Stimulated activated CD8-positive, alpha-beta memory T cell treated with anti-CD3 and anti-CD28 coated beads, Interleukin-7, amount 100 ng/mL, for 48 hours (primary cell): Measurements from ENCODE around the gene DUOX1.

Source experiments
- DNase-seq, 2 donors: peaks; one replicate each; pipeline ENCODE4 v3.0.0-alpha.2; 2020; ENCODE audit warnings: low read depth in 1 of 2; ENCODE audit errors: extremely low read depth in 1 of 2

Gene DUOX1

DNA sequence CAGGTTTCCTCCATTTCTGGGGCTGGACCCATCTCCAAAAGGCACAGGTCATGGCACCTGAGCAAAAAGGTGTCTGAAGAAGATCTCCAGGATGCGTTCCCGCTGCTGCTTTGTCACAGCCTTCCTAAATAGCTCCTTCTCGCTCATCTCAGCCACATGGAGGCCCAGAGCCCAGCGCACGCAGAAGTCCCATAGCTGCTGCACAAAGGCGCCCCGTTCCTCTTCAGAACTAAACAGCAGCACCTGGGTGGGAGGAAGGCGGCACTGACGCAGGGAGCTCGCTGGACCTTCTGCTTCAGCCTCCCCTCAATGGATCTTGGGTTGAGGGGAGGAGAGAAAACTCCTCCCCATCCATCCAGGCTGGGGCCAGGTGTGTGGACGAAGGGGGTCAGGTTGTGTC is 24.2 kb upstream of the DUOX1 start:
- no peak for DNase-seq

DNA sequence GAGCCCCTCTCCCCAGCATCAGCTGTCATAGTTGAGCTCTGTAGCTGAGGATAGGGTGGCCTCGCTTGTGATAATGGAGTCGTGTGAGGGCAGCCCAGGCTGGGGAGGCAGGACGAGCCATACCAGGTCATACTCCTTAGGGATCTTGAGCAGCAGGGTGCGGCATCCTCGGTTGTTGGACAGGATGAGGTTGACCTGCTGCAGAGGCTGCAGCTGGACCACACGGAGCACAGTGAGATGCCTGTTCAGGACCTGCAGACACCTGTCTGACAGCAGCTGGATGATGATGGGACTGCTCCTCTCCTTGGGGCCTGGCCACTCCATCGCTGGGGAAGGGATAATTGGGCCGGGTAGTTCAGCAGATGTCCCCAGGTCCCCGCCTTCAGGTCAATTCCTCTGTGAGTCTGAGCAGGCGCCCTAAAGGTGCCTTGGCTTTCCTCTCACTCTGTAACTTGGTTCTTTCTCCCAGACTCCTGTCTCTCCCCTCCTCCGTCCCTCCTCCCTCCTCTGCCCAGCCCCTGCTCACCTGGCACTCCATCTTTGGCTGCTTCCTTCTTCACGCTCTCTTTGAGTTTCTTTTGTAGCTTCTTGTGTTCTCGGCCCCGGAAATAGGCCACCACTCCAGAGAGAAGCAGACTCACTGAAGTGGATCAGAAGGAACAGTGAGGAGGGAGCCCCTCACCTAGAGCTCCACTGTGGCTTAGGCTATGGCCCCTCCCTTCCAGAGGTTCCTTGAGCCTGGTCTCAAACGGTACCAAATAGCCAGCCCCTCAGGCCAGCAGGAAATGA is 23.6 kb upstream of the DUOX1 start:
- no peak for DNase-seq

DNA sequence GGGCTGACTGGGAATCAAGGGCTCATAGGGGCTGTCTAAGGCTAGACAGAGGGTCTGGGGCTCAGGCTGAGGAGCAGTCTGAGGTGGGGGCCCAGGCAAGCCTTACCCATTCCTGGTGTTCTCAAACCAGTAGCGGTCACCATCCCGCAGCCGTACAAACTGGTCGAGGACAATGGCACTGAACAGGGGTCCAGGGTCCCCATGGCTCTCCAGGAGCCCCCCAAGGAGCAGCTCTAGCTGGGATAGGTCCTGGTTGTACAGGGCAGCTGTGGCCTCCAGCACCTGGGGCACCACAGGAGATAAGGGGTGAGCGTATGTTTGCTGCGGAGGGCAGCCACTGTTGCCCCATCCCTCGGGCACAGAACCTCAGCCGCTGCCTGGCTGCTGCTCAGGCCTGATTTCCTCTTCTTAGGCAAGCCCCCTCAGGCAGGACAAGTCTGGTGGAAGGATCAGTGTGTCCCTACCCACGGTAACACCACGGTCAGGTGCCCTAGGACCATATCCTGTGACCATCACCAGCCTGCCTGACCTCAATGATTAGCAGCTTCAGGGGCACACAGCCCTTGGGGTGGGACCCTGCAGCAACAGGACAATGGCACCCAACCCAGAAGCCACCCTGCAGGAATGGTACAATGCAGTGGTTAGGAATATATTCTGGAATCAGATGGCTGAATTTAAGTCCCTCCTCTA is 21.7 kb upstream of the DUOX1 start:
- no peak for DNase-seq

DNA sequence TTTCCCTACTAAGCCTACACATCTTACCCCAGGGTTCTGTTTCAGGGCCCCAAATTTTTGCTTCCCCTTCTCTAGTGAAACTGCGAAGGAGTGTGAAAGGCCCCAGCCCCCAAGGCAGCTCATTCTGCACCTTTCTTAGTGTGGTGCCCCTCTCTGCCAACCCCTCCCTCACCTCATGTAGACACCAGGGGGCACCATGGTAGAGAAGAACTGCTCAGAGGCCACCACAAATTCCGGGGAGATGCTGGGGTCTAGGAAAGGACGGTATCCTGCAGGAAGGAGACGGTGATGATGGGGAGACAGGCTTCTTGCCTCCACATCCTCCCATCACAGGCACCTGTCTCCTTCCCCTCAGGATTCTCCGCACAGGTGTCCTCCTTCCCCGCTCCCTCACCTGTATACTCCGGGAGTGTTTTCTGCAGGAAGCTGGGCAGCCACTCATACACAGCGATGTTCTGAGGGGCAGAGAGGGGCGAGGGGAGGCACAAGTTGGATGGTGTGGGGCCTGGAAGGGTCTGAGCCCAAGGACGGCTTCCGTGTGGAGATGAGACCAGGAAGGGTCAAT is 19.5 kb upstream of the DUOX1 start:
- no peak for DNase-seq

DNA sequence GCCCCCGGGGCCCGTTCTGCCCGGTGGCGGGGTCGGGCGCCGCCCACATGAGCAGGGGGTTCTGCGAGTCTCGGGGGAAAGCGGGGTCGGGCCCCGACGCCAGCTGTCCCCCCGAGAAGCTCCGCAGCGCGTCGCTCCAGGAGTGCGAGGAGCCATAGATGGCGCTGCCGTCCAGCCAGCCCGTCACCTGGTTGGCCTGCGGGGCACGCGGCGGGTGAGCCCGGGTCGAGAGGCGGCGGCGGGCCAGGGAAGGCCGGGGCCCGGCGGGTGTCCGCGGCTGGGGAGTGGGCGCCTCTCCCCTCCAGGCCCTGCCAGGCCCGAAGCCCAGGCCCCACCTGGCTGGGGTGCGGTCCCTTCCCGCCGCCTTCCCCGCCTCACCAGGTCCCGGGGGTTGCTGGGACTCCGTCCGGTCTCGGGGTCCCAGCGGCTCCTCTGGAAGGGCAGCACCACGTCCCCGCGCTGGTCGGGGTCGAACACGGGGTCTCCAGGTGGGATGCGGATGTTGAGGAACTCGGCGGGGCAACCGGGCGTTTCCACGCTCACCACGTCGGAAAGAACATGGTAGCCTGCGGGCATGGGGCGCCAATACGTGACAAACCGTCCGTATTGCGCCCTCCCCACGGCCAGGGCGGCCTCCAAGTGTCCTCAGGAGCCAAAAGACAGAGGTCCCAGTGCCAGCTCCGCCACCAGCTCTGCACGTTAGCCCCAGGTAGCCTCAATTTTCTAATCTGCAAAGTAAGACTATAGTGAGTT is 18.2 kb upstream of the DUOX1 start:
- no peak for DNase-seq

DNA sequence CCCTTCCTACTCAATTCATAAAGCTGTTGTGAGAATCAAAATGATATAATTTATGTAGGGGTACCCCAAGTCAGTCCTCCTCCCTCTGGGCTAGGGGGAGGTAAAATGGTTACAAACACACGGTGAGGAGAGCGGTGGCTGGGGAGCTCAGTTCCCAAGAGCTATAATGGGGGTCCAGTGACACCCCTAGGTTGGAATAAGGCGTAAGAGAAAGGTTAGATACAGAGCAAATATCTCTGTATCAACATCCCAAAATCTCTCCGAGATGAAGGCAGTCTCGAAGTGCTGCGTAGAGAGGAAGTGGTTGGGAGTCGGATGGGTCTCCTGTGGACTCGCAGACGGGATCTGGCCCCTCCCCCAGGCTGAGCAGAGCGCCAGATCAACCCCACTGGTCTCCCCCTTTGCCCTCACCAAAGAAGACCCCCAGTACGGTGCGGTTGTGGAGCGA is 17.6 kb upstream of the DUOX1 start:
- no peak for DNase-seq

DNA sequence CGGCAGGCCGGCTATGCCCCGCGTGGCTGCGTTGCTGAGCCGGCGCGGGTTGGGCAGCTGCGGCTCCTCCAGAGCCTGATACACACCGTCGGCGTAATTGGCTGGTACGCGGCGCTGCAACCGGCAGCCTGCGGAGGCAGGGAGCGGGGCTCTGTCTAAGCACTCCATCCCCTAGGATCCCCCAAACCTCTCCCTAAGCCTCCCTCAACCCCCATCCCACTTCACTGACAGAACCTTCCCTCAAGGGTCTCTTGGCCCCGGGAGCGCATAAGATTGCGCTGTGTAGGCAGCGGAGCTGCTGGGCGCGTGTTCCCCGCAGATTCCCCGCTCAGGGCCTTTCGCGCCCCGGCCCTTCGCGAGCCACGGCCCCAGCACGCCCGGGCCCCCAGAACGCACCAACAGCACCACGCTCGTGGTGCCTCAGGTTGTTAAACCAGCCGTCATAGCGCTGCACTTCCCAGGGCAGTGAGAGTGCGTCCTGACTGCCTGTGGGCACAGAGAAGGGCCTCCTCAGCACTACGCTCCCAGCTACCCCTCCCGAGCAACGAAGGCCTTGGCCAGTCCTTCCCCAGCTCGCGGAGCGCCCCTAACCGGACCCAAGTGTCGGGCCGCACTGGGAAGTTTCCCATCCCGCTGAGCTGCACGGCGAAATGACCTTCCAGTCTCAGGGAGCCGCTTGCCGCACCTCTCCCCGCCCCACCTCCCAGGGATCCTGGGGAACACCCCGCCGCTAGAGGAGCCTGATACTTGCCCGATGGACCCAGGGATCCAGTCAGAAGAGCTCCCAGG is 17.0 kb upstream of the DUOX1 start:
- no peak for DNase-seq

DNA sequence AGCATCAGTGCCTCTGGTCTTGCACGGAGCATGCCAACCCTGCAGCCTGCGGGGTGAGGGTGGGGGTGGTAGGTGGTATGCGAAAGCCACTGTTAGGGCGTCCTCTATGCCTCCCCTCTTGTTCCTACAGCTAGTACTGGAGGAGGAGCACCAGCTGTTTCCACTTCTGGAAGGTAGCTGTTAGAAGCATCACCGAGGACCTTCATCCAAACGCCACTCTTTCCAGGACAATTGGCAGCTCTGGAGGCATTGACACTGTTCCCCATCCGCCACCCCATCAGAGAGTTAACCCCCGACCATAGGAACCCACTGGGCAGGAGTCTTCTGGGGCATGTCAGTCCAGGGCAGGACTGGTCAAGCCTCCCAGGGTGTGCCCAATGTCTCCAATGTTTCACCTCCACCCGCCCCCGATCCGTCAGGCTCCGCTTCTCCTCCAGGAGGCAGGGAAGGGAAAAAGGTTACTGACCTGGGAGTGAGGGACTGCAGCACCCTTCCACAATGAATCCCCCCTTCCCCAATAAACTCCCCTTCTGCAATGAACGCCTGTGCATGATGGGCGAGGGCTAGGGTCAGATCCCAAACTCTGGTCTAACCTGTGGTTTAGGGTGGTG is 16.3 kb upstream of the DUOX1 start:
- DNase-seq, result no peak

DNA sequence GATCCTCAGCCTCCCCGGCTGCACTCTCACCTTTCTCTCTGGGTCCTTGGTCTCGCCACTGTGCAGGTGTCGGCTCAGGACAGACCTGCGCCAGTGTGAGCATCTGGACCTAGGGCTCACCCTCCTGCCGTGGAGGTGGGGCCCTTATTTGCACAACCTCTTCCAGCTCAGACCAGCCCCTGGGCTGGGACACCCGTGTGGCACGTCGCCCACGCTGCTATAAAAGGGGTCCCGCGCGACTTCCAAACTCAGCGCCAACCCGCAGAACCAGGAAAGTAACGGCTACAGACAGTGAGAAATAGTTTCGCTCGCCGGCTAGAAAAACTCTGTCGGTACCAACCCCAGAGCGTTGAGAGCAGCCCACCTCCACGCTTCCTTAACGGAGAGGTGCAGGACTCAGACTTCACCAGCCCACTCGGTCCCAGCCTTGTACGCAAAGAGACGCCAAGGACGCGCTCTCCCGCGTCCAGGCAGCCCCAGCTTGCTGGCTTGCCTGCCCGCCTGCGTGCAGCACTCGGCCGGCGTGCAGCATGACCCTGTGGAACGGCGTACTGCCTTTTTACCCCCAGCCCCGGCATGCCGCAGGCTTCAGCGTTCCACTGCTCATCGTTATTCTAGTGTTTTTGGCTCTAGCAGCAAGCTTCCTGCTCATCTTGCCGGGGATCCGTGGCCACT is 15.6 kb upstream of the DUOX1 start, which contains the start of the genes DUOX2 and DUOXA2:
Gene DUOX2 (minus strand): TSS at position 97 of the 675 bp plus-strand sequence. CDS start 761 bp downstream, outside the sequence.
Gene DUOXA2 (plus strand): TSS at position 251 of the 675 bp plus-strand sequence. CDS start 280 bp downstream, at position 531.
- no peak for DNase-seq

DNA sequence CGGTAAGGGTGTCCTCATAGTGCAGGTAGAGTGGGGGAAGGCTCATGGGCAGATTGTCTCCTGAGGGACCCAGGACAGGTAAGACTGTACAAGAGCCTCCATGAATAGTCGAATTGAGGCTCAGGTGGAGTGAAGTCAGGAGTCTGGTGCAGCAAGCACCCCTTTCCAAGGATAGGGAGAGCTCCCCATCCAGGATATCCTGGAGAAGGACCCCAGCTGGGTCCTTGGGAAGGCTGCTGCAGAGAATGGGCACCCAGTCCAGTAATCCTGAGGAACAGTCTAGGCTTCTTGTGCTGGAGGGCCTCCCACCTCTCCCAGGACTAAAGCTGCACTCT is 15.1 kb upstream of the DUOX1 start:
- DNase-seq, result no peak

DNA sequence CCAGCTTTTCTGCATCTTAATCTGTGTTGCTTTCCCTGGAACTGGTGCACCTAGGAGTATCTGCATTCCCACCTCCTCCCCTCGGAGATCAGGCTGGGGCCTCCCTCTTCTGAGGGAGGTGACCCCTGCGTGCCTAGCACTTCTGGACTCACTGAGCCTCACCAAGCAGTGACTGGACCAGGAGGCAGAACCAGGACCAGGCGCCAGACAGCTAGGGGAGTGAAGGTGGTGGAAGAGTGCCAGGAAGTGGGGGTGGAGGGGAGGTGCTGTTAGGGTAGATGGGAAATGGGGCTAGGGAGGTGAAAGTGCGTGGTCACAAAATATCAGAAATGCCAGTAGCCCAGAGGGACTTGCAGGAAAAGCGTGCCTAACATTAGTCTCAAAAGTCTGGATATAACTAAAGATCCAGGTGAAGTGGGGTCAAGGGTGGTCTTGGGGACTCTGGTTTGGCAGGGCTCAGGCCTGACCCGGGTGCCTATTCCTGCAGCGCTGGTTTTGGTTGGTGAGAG is 14.4 kb upstream of the DUOX1 start:
- no peak for DNase-seq

DNA sequence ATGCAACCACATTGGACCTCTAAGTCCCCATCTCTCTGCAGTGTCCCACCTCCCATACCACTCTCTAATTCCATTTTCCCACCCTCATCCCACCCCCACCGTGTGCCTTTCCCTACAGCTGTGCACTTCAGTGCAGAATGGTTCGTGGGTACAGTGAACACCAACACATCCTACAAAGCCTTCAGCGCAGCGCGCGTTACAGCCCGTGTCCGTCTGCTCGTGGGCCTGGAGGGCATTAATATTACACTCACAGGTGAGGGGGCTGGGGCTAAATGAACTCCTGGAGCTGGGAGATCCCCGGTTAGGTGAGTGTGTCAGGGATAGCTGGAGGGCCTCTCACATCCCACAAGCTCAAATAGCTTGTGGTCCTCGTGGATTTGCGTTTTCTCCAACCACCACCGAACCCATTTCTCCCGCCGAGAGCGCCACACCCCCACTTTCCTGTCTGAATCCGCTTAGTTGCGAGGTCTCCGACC is 13.8 kb upstream of the DUOX1 start:
- no peak for DNase-seq

DNA sequence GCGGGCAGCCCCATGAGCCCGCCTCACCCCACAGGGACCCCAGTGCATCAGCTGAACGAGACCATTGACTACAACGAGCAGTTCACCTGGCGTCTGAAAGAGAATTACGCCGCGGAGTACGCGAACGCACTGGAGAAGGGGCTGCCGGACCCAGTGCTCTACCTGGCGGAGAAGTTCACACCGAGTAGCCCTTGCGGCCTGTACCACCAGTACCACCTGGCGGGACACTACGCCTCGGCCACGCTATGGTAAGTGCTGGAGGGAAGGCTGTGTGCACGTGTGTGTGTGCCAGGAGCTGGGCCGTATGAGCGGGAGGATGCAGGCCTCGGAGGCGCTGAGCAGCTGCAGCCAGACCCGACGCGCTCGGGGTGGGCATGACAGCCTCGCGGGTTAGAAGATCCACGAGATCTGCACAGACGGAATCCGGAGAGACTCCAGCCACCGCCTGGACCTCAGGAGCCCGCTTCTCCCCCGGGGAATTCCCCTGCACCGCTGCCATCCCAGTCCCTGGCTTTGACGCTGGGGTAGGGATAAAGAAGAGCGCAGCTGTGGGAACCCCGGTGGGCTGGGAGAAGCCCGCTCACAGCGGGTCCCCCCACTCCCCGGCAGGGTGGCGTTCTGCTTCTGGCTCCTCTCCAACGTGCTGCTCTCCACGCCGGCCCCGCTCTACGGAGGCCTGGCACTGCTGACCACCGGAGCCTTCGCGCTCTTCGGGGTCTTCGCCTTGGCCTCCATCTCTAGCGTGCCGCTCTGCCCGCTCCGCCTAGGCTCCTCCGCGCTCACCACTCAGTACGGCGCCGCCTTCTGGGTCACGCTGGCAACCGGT is 13.1 kb upstream of the DUOX1 start:
- DNase-seq, result no peak

DNA sequence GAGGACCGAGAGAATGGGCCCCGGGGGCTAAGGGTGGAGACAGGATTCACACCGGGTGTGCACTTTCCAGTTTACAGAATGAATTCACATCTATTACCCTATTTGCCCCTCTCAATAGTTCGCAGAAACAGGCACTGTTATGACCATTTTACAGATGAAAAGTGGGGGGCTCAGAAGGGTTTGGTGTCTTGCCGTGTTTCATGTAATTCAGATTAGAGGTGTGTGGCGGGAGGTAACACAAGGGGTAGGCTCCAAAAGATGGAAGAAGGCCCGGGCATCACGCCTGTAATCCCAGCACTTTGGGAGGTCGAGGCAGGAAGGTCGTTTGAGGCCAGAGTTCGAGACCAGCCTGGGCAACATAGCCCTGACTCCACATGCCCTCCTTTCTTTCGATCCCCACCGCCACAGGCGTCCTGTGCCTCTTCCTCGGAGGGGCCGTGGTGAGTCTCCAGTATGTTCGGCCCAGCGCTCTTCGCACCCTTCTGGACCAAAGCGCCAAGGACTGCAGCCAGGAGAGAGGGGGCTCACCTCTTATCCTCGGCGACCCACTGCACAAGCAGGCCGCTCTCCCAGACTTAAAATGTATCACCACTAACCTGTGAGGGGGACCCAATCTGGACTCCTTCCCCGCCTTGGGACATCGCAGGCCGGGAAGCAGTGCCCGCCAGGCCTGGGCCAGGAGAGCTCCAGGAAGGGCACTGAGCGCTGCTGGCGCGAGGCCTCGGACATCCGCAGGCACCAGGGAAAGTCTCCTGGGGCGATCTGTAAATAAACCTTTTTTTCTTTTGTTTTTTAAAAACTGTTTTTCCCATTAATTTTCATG is 12.3 kb upstream of the DUOX1 start:
- DNase-seq, result no peak

DNA sequence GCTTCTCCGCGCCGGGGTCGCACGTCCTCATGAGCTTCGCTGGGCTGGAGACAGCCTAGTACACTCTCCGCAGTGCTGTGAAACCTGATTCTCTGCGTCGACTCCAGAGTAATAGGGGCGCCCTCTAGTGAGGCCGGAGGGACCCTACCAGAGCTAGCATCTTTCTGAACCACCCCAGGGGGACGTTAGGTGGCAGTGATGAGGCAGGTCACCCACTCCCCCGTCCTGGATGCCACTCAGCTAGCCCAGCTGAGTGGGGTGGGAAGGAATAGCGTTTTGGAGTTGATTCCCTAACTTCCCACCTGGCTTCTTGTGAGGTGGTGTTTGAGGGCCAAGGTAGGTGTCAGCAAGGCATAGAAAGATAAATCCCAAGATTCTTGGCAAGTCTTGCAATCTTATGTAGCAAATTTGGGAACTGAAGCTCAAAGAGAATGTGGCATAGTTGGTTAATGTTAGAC is 11.6 kb upstream of the DUOX1 start:
- peak; percentile 58 to 77 for DNase-seq

DNA sequence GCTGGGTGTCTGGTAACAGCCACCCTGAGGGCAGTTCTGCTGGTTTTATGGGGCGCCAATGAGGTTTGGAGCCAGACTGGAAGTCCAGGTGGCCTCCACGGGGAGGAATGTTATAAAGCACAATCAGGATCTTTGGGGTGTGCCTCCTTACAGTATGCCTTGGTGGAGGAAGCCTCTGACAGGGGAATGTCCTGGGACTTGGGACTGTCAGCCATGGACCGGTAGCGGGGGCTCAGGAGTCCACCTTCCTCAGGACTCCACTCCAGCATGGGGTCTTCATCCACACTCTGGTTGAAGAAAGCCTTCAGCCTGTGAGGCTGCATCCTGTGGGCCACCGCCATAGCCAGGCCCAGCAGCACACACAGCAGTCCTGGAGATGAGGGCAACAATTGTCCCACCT is 10.8 kb upstream of the DUOX1 start:
- no peak for DNase-seq
